Left renal cortex interstitium (tissue), 4 donors: ENCODE data around the gene SLCO3A1. TPM values are rescaled to one million over a fixed set of nuclear protein-coding genes. Genes with fewer than 3 reads are reported as not detected.

Experiments
- DNase-seq, 4 donors: peaks; one replicate each; pipeline ENCODE4 v3.0.0-alpha.2; 2013; ENCODE audit warnings: low read depth in 4 of 4, low spot score in 2 of 4, missing footprints in 1 of 4
- polyA plus RNA-seq, 4 donors: library from polyadenylated mRNA; unstranded; fragments of 120-200 nt; gene quantifications; one replicate each; pipeline ENCODE4 v1.2.1, GENCODE V29; 2013; ENCODE audit not compliant: insufficient read length in 4 of 4

Gene SLCO3A1
- polyA plus RNA-seq = 10 to 100 TPM in 3 of 4 donors, 1 to 10 TPM in 1; 7.8 to 14.4 (median 11.9) TPM

DNA sequence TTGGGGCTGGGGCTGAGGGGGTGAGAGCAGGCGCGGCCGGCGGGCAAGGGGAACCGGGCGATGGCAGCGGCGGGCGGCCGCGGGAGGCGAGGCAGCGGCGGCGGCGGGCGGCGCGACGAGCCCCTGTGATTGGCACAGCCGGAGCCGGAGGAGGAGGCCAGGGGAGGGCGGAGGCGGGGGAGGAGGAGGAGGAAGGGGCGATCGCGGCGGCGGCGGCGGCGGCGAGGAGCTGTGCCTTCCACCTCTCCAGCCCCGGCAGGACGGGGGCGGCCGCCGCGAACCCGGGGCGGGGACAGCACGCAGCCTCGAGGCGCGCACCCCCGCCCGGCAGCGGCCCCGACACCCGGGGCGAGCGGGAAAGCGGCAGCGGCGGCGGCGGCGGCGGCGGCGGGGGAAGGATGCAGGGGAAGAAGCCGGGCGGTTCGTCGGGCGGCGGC lies at the start of gene SLCO3A1:
Gene SLCO3A1, plus strand, starts transcription at position 198 of the 437 bp plus-strand sequence.
- DNase-seq = no peak

DNA sequence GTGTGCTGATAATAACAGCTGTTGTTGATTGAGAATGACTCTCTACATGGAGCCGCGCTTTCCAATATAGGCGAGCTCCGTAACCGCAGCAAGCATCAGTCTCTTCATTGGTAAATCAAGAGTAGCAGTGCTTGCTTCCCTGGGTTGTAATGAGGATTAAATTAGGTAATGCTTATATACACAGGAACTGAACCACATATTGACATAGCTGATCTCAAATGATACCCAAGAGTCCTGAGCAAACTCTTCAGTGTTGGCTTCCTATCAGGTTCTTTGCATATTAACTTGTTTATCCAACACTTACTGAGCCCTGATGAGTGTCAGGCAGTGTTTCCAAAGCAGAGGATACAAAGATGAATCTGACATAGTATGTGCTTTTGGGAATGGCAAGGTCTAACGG lies 46.4 kb upstream of the SLCO3A1 start:
- DNase-seq = no peak

DNA sequence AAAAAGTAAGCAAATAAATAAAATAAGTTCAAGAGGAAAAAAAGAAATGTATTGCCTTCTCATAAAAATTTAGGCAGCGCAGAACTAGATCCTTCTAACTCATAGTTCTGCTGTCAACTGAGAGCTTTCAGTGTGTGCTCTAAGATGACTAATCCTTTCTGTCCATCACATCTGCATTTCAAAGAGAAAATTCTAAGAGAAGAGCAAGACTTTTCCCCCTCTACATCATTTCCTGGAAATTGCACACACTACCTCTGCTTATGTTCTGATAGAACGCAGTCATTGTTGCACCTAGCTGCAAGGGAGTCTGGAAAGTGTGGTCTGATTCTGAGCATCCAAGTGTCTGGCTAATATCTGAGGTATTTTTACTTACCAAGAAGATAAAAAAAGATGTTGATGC lies 39.6 kb upstream of the SLCO3A1 start:
- DNase-seq = no peak

DNA sequence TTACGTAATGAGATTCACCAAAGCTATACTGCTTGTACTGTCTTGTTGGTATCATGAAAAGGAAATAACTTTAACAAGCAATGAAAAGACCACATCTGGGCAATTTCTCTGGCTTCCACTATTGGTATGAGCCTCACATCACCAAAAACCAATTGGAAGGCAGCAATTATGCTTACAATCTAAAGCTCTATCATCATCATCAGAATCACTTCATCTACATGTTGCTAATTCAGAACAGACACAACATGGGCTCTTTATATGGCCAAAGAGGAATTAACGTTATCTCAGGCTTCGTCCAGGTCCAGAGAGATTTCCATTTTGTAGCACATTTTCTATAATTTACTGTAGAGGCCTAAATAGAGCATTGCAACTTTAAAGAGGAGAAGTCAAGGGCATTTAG lies 36.6 kb upstream of the SLCO3A1 start:
- no peak for DNase-seq

DNA sequence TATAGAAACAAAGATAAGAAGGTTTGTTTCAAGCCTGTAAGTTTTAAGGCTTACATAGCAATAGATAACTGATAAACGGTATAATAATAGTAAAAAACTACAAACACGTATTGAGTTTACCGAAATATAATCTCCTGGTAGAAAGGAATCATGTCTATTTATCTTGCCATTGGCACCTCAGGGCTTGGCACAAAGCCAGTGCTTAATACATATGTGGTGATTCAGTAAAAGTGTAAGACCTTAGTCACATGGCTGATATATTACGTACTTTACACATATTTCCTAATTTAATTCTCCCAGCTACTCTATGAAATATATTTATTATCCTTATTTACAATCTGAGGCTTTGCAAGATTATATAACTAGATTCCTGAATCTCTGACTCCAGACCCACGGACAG lies 32.0 kb upstream of the SLCO3A1 start:
- no peak for DNase-seq

DNA sequence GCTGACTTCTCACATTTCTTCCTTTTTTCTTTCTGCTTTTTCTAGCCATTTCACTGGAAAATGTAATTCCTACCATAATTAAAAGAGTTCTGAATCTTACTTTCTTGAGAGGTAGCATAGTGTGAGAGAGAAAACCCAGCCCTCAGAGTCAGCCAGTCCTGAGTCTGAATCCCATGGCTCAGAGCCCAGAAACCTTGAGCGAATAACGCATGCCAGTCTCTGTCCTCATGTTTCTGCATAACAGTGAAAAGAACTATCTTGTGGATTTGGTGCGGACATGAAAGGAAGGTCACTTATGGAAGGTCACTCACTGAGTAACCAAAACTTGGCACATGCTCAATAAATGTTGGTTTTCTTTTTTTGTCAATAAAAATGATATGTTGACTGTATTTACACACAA lies 29.3 kb upstream of the SLCO3A1 start:
- no peak for DNase-seq

DNA sequence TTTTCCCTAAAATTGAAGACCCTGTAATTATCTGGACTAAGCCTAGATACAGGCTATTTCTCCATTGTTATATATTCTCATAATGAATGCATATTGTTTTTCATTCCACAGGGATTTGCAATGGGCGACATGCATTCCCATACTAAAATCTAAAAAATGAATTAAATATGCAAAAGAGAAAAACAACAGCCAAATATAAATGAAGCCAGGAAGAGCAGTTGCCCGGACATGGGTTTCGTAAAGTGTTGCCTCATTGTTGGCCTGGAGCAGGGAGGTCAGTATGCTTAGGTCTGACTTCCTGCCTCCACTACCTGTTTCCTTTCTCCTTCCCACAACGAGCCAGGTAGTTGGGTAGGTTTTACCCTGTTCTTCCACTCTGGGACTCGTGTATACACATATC lies 27.1 kb upstream of the SLCO3A1 start:
- no peak for DNase-seq

DNA sequence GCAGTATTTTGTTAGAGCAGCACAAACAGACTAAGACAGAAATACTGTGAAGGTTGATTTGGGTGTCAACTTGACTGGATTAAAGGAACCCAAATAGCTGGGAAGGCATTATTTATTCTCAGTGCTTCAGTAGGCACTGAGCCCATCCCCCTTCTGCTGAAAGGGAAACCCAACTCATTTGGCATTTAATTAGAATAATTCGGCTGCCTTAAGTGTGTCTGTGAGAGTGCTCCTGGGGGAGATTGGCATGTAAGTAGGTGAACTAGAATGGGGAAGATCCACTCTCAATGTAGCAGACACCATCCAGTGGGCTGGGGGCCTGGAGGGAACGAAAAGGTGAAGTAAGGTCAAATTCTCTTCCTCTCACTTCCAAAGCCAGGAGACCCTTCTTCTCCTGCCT lies 20.5 kb upstream of the SLCO3A1 start:
- no peak for DNase-seq

DNA sequence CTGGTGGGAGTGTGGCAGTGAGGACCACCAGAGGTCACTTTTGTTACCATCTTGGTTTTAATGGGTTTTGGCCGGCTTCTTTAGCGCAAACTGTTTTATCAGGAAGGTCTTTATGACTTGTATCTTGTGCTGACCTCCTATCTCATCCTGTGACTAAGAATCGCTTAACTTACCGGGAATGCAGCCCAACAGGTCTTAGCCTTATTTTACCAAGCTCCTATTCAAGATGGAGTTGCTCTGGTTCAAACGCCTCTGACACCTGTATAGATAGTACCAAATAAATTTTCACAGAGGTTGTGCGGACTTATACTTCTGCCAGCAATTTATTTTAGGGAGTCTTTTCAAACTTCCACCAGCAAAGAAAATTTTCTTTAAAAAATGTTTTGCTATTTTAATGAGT lies 13.6 kb upstream of the SLCO3A1 start:
- no peak for DNase-seq

DNA sequence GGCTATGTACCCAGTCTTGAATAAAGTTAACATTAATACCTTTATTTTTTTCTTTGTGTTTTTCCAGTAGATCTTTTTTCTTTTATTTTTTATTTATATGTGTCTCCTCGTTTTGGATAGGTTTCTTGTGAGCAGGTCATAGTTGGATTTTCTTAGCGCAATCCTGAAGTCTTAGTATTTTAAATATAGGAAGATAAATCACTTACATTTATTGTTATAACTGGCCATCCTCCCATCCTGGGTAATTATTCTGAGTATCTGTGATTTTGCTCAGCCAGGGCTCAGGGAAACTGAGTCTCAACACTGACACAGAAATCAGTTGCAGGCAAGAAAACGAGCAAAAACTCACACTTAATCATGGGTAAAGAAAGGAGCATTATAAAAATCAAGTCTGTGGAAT lies 11.6 kb upstream of the SLCO3A1 start:
- no peak for DNase-seq

DNA sequence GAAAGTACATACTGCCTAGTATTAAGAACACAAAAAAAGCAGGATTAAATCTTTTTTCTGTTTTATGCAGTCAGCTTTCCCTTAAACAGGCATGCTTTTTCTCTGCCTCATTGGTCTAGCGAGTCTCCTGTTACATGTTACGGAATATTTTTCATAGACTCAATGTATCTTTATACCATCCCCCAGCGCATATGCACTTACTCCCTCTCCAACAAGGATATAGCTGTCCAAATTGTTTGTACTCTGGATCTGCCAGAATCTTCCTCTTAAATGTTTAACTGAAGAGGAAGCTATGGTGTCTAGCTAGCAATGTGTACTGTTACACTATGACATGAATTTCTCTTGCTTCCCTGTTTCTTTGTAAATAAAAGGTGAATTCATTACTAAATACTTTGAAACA lies 9.2 kb upstream of the SLCO3A1 start:
- DNase-seq = no peak

DNA sequence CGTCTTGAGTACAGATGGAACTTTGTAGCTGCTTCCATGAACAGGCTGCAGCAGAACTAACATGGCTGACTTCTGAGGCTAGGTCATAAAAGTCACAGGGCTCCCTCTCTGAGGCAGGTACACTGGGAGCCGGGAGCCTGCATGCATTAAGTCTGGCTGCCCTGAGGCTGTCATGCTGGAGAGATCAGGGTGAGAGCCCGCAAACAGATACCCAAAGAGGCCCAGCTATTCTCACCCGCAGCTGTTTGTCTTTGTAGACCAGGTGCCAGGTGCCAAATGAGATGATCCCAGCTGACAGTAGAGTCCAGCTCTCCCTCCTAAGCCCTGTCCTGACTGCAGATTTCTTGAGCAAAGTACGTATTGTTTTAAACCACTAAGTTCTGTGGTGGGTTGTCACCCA lies 8.6 kb upstream of the SLCO3A1 start:
- no peak for DNase-seq

DNA sequence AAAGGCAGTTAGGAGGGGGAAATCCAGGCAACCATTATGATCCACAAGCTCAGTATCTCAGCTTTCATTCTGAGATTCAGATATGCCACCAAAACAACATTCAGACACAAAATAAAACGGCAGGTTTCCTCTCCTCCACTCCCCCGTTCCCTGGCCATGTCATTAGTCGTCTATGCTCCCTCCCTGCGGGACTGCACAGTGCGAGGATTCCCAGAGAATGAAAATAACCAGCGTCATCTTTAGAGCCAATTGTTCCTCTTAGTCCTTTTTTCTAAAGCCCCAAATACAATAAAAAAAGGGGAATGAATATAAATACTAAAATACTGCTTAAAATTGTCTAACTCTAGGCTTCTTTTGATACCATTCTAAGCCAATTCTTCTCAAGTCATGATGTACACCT lies 7.8 kb upstream of the SLCO3A1 start:
- DNase-seq = no peak

DNA sequence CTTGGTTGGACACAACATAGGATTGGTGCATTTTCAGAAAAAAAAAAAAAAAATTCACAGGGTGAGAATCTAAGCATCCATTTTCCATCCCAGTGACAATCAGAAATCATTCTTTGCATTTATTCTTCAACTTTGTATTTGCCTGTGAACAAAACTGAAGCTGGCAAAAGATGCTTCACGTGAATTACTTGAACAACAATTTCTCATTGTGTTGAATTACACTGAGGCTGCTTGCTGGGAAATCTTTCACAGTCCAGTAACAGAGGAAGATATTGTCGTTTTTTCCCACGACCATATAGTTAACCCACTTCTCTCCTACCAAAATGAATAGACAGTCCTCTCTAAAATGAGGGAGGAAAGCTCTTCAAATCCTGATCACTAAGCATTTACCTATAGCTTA lies 4.3 kb upstream of the SLCO3A1 start:
- DNase-seq = no peak

DNA sequence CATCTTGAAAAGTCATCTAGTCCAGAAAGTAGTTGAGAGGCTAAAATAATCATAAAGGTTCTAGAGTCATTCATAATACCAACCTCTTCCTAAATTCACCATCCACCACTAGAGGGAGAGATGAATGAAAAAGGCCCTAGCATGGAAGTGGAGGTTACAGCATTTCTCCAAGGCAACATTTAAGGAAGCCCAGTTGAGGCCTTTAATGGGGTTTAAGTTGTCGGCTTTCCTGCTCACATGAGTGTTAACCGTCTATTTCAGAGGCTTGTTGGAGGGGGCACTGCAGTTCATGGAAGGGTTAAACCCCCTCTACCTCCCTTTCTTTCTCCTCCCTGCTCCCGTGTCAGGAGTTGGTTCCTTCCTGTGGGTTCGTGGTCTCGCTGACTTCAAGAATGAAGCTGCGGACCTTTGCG lies 3.8 kb upstream of the SLCO3A1 start:
- no peak for DNase-seq

DNA sequence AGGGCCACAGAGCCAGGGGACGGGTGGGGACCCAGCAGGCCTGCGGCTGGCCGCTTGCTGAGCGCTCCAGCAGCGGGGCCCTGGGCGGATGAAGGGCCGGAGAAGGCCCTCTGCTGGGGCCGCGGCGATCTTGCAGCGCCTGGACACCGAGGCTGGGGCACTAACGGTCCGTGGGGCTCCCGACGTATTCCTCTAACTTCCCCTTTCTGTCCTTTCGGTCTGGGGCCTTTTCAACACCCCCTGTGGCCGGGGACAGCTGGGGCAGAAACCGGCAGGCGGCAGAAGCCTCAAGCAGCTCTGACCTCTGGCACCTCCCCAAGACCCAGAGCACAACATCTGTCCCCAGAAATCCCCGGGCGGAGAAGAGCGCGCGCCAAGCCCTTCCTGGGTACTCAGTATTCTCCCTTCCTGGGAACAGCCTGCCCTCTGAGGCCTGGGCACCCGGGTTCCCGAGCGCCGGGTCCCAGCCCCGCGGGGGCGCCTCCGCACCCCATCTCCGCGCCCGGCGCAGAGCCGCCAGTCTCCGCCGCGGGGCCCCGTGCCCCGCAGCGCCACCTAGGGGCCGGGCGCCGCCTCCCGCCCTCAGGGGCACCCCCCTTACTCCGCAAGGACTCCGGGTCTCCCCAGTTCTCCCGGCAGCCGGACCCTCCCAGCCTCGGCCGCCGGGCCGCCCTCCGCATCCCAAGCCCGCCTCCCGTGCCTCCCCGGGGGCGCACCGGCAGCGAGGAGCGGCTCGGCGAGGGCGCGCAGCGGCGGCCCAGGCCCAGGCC lies 582 bp upstream of the SLCO3A1 start:
- no peak for DNase-seq

DNA sequence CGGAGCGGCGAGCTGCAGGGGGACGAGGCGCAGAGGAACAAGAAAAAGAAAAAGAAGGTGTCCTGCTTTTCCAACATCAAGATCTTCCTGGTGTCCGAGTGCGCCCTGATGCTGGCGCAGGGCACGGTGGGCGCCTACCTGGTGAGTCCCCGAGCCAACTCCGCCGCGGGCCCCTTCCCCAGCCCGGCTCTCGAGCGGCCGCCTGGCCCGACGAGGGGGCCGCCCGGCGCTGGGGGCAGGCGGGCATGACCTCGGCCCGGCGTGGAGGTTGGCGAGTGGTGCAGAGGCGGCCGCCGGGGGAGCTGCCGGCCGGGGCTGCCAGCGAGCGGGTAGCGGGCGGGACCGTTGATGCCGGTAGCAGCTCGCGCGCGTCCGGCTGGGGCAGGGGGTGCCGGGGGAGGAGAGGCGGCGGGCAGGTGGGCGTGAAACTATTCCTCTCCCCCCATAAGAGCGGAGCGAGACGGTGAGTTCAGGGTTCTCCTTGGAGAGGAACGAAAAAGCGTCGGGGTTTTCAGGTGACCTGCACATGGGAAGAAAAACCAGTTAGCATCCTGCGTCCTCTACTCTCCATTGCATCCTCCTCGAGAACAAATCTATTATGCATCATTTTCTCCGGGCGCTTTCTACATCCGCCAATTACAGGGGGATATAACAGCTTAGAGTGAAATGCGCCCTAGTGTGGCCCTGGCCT lies 585 bp downstream of the SLCO3A1 start:
- no peak for DNase-seq

DNA sequence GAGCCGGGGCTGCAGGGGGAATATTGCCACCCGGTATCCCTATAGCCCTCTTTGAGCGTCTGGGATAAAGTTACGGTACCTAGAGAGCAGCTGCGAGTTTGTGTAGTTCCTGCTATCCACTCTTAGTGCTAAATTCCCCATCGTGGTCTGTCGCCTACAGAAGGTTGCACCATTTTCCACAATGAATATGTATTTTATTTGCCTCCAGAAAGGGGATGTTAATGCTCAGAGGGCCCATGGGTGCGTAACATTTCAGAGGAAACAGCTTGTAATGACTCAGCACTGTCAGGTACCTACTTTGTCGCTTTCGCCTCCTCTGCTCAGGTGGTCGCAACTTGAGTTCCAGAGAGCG lies 1.1 kb downstream of the SLCO3A1 start:
- no peak for DNase-seq

DNA sequence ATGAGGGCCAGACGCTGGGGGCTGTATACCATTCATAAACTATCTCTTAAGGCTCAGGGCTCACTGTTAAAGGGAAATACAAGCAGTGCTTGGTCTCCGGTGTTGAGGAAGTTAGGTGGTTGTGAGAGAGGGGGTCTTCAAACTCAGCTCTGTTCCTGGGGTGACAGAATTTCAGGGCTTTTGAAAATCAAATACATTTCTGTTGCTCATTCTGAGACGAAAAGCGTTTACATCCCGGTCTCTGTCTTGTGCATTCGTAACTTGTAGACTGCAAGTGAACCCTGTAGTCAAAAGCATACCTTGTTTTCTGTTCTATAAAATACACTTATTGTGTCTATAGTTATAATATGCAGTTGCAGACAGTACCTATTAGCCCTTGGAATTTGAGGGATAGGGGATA lies 1.7 kb downstream of the SLCO3A1 start:
- no peak for DNase-seq

DNA sequence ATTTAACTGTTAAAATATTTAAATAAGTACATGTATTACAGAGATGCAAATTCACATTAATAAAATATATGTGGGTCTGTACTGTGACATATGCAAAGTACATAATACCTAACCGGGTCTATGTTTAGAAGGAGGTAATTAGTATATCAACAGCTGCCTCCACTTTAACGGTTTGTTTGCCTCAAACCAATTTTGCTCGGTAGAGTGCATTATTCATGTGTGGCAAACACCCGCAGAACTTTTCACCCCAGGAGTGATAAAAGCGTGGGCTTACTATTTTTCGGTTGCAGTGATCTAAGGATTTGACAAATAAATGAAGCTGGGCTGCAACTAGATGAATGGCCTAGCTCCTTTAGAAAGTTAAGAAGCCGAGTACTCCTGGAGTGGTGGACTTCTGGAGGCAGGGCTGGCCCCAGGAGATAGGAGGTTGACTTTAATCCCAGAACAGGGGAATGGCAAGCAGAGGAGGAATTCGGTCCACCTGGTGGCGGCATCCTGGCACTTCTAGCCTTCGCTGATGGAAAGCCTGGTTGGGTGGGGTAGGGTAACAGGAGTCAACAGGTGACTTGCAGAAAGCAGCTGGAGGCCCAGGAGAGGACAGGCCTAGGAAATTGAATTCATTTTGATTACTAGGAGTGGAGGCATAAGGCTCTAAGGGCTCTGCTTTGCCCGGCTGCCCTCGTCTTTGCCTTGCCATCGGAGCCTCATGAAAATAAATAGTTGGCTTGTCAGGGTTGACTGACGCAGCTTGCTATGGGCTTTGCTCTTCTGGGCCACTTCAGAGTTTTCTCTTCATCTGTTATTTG lies 2.4 kb downstream of the SLCO3A1 start:
- DNase-seq = no peak

DNA sequence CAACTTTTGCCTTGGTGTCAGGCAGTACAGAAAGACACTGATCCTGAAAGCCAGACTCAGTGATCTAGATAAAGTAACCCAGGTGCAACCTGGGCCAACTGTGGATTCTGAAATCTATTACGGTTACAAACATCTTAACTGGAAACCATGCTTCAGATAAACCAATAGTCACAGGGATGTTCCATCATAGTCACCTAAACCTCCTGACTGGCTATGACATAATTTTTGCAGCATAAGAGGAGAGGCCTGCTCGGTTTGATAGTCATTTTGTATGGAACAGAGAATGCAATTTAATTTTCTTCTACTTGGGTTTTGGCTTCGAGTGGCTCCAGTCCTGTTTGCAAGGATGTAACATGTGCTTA lies 3.7 kb downstream of the SLCO3A1 start:
- DNase-seq = no peak

DNA sequence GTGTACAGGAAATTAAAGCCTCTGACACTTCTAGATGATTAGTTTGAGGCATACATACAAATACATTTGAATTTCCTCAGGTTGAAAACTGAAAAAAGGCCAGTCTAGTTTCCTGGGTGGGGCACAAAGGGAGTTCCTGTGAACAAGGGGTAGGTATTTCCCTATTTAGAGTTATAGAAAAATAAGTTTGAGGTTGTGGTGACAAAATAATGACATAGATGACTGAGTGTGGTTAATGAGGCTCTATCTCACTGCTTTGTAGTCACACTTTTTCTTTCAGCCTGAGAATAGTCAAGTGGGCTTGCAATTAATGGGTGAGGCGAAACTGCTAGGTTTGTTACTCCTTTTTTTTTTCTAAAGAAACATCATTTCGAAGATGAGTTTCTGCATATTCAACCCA lies 4.3 kb downstream of the SLCO3A1 start:
- DNase-seq = no peak
